SHP77 treated with DMSO at 0.1 percent for 48 hours (cell line): ENCODE data around the gene NVL.
"Not testable (repeated sequence)": the region's sequence is repeated elsewhere in the genome, so short reads cannot be mapped to it uniquely, and the experiment has no call there.

Source experiments
- DNase-seq: peaks from one replicate; lab custom pipeline; 2025; lab: John Stamatoyannopoulos, UW

Gene NVL

DNA sequence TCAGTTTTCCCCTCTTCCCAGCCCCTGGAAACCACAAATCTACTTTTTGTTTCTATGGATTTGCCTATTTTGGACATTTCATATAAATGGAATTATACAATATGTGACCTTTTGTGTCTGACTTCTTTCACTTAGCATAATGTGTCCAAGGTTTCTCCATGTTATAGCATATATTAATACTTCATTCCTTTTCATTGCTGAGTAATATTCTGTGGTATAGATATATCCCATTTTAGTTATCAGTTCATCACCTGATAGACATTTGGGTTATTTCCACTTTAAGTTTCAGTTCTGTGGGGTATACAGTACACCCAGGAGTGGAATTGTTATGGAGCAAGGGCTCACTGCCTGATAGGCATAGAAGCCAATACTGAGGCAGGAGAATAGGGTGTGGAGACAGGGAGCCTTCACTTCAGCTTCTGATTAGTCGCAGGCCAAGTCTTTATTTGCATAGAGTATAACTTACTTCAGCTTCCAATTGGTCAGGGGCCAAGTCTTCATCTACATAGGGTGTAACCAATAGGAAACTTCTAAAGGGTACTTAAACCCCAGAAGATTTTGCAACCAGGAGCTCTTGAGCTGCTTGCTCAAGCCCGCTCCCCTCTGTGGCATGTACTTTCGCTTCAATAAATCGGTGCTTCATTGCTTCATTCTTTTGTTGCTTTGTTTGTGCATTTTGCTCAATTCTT is 8.3 kb upstream of the NVL start:
- no peak for DNase-seq

DNA sequence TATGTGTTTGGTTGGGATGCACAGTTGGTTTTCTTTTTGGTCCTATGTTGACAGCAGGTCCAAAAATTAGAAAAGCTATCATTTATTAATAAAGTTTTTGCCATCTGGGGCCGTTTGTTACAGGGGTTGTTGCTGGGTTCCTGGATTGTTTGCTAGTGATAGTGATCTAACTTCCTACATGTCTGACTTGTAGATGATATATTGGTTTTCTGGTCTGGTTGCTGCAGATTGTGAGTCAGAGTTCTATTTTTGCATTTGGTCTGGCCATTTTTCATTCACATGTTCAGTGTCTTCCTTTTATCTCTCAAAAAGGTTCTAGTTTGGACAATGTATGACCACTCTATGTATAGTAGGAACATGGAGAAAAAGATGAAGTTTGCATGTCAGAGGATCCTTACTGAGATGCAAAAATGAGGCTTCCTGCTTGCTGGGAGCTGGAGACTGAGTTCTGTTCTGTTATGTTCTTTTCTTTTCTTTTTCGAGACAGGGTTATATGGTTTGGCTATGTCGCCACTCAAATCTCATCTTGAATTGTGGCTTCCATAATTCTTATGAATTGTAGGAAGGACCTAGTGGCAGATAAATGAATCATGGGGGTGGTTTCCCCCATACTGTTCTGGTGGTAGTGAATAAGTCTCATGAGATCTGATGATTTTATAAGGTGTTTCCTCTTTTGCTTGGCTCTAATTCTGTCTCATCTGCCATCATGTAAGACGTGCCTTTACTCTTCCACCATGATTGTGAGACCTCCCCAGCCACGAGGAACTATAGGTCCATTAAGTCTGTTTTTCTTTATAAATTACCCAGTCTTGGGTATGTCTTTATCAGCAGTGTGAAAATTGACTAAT is 4.2 kb upstream of the NVL start:
- no peak for DNase-seq

DNA sequence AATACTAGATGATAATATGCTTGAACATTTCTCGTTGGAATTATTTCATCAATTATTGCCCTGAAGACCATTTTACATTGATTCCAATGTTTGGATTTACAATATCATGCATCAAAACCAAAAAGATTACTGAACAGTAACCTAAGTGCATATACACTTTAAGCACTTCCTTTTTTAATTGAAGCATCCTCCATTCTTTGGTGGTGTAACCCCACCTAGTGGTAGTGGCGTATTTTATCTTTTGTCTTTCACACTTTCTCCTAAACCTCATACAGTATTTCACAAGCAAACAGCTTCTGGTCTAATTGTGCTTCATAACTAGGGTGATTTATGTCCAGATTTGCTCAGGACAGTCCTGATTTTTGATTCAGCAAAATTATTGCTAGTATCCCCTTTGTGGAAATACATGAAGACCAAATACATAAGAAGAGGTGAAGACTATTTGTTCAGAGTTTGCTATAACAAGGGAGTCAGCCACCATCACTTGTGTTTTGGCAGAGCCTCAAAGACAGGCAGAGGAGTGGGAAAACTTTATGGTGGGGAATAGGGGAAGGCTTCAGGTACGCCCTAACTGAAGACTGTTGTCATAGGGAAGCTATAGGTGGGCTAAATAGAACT is 3.4 kb upstream of the NVL start:
- DNase-seq = peak; percentile 20

DNA sequence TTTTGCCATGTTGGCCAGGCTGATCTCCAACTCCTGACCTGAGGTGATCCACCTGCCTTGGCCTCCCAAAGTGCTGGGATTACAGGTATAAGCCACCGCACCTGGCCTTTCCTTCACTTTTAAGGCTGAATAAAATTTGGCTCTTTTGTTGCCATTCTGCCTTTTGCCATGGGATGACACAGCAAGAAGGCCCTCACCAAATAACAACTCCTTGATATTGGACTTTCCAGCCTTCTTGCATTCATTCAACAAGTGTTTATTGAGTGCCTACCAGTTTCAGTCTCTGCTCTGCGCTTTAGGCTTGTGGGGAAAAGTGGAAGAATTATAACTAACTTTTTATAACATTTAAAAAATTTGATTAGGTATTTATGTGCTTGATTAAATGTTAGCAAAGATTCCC is 1.9 kb upstream of the NVL start:
- DNase-seq = no peak

DNA sequence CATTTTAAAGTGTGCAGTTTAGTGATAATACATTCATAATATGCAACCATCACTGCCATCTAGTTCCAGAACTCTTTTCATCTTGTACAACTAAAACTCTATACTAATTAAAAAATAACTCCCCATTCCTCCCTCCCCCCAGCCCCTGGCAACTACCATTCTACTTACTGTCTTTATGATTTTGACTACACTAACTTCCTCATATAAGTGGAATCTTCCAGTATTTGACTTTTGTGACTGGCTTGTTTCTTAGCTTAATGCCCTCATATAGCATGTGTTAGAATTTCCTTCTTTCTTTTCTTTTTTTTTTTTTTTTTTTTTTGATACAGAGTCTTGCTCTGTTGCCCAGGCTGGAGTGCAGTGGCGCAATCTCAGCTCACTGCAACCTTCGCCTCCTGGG is 1.4 kb upstream of the NVL start:
- no peak for DNase-seq

DNA sequence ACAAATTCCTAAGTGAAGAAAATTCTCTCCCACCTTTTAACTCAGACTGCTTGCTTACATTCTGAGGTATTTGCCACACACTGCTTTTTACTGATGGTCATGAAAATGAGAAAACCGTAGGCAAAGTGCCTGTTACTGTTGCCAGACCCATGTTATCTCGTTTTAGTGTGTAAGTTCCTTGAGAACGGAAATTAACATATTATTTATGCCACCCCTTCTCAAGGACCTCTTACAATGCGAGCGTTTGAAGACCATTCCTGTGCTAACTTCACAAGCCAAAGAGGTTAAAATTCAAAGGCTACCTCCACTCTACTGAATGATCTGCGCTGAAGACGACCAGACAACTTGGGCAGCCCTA is 509 bp downstream of the NVL start:
- DNase-seq = no peak

DNA sequence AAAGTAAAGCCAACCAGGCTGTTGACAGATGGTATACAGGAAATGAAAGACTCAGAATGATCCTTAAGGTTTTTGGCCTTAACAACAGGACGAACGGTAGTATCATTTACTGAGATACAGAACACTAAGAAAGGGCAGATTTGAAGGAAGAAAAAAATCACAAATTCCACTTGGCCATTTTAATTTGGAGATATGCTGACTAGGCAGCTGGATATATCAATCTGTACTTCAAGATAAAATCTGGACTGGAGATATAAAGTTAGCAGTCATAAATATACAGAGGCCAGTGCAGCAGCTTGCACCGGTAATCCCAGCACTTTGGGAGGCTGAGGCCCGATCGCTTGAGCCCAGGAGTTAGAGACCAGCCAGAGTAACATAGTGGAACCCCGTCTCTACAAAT is 1.3 kb downstream of the NVL start:
- no peak for DNase-seq

DNA sequence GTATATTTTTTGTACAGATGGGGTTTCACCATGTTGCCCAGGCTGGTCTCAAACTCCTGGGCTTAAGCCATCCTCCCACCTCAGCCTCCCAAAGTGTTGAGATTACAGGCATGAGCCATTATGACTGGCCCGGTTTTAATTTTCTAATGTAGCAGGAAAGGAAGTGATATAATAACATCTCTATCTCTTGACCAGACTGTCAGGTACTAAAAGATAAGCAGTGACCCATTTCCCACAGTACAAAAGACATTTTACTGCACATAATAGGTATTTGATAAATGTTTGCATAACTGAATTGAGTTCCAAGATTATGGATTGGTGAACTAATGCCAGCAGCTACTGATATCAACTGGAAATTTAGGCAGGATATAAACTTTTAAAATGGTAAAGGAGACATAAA is 4.0 kb downstream of the NVL start:
- no peak for DNase-seq

DNA sequence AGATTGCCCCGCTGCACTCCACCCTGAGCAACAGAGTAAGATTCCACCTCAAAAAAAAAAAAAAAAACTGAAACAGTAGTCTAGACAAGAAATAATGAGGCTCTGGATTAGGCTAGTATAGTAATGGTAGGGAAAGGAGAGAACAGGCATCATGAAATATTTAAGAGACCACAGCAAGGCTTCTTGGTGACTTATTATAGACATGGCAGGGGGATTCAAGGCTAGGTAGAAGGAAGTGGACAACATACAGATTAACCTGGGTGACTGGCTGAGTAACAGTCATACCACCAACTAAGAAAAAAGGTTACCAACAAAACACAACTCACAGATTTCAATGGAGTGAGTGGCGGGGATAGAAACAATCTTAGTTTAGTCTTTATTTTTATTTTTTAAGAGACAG is 8.3 kb downstream of the NVL start:
- DNase-seq = no peak

DNA sequence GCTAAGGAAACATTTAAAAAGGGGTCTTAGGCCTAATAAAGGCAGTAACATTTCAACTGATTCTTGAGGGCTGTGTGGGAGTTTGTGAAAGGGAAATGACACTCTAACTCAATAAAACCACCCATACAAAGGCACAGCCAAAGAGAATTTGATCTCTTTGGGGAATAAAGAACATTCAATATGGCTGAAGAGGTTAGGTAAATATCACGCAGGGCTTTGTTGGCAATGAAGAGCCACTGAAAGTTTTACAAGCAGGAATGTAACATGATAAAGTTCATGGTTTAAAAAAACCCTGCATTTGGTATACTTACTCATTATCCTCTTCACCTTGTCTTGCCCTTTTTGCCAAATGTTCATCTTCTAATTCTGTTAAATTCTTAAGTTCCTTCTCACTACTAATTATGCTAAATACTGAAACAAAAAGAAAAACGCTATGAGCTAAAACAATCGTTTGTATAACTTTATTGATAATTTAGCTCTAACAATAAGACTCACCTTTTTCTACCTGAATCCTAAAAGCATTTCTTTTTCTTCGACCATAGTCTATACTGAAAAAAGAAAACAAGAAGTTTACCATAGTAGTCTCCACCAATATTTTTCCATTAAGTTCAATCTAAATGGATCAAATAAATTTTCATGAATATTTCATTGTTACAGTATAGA is 12.5 kb downstream of the NVL start:
- peak; percentile 24 for DNase-seq

DNA sequence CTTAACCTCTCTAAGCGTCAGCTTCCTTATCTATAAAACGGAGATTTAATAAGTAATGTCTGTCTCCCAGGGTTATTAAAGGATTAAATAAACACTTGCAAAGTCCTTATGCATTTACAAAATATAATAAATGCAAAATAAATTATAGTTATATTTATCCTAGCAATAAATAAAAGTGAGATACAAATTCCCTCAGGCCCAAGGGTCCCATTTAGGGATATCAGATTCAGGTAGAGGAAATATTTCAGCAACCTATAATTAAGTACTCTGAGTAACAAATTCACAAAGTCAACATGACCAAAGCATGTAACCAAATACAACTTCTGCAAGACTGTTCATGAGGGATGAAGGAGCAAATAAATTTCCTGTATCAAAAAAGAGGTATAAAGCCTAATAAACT is 17.9 kb downstream of the NVL start:
- DNase-seq = no peak

DNA sequence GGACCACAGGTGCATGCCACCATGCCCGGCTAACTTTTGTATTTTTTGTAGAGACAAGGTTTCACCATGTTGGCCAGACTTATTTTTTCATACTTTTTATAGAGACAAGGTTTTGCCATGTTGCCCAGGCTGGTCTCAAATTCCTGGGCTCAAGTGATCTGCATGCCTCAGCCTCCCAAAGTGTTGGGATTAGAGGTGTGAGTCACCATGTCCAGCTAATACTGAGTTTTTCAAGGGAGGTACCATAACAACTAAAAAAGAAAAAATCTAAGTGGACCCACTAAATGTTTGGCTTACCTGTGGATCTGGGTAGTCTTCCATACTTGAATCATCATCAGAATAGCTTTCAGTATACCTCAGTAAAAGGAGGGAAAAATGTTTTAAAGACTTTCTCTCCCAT is 18.5 kb downstream of the NVL start:
- DNase-seq = not testable (repeated sequence)

DNA sequence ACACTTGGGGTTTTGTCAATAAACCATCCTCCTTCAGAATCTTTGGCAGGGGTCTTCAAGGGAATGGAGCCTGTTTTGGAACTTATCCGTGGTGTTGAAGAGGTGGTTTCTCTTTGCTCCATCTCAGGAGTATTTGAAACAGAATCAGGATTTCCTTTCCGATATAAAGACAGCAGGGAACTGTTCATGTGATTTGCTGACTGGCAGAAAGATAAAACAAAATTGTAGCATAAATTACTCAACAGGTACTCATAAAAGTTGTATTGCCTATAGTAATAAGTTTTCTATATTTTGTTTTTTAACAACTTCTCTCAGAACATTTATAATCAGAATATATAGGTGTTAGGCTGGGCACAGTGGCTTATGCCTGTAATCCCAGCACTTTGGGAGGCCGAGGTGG is 21.9 kb downstream of the NVL start:
- no peak for DNase-seq

DNA sequence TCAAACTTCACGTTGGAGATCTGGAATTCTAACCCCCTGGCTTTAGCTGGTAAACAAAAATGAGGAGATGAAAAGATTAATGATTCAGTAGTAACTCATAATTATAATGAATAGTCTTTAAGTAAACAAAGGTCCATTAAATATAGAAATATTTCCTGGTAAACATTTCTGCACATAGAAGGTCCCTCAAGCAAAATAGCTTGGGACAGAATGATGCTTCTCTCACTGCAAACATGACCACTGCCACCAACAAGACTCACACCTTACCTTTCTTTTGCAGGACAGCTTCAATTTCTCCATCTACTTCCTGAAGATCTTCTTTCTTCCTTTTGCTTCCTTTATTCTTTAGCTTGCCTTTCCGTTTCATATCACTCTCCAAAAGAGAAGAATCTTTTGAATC is 25.2 kb downstream of the NVL start:
- no peak for DNase-seq

DNA sequence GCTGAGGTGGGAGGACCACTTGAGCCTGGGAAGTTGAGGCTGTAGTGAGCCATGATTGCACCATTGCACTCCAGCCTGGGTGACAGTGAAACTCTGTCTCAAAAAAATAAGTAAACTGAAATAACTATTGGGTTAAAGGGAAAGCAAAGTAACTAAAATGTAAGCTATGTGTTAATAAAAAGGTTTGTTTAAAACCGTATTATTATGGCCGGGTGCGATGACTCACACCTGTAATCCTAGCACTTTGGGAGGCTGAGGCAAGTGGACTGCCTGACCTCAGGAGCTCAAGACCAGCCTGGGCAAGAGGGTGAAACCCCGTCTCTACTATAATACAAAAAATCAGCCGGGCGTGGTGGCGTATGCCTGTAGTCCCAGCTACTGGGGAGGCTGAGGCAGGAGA is 27.0 kb downstream of the NVL start:
- DNase-seq = no peak

DNA sequence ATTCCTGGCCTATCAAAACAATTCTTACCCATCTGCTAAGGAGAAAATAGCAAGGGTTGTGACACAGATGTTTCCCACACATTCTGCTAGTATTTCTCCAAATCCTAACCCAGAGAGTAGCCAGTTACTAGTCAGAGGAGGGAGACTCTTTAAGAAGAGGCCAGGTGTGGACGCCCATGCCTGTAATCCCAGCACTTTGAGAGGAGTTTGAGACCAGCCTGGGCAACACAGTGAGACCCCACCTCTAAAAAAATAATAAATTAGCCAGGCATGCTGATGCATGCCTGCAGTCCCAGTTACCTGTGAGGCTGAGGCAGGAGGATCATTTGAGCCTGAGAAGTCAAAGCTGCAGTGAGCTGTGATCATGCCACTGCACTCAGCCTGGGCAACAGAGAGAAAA is 28.6 kb downstream of the NVL start:
- DNase-seq = no peak

DNA sequence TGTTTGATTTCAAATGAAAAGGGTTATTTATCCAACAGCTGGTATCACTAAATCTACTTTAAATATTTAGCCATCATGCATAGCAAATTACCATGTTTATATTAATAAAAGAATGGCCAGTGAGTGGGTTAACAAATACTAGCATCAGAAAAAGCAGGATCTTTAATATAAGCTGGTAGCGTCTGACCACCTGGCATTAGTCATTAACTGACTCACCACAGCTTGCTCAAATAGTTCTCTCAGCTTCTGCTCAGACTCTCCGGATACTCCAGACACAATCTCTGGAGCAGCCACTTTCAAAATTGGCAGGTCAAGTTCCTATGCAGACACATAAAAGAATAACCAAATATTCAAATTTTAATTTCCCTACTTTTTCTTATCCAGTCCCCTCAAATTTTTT is 29.6 kb downstream of the NVL start:
- no peak for DNase-seq

DNA sequence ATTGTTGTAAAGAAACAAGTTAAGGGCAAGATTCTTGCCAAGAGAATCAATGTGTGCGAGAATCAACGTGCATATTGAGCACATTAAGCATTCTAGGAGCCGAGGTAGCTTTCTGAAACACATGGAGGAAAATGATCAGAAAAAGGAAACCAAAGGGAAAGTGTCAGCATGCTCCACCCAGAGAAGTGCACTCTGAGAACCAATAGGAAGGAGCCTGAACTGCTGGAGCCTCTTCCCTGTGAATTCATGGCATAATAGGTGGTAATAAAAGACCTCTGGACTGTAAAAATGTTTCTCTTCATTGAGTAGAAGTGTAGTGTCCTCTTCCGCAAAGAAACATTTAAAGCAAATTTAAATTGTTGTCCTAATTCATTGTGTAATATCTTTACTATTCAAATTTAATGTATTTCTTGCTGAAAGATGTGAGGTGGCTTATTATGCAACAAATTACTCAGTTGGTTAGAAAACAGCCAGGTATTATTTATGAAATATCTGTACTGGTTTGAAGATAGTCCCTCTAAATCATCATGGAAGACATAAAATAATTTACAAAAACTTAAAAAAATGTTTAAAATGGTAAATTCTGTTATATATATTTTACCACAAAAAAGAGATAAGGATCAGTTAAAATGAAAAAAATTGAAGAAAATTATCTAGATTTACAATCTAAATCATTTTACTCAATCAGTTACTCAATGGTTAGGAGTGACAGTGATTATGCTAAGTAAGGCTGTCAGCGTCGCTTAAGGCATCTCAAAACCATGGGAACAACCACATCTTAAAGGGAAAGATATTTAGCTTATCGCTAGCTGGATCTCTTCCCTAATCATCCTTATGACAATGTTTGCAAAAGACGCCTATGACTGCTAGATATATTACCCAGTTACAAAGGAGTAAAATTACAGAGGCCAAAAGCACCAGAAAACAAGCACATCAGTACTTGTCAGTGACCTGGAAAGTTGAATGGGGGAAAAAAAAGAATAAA is 31.3 kb downstream of the NVL start:
- no peak for DNase-seq

DNA sequence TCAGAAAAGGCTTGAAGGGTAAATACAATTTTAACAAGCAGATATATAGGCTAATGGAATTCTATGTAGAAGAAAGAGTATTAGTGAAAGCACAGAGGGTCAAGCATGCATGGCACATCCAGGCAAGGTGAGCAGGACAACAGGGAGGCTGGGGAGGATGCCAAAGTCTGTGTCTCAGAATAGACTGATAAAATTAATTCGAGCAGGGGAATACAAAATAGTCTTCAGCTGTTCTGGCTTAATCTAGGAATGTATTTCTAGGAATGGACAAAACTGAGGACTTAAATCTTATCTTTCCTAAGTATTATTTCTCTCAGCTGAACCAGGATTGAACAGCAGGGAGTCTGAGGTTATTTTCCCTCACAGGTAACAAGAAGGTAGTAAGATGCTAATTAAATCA is 35.2 kb downstream of the NVL start:
- no peak for DNase-seq

DNA sequence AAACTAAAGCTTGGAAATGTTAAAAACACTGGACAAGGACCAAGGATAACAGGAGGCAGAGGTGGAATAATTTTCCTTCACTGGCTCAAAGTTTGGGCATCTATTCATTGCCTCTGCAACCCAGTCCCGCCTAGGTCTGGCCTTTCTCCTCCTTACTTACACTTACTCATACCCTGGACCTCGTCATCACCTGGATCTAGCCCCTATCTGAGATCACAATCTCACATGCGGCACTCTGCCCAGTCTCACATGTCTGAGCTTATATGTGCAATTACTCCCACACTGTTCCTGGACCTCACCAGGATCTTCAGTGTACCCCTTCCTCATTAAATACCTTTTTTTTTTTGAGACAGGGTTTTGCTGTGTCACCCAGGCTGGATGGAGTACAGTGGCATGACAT is 37.6 kb downstream of the NVL start:
- DNase-seq = no peak

DNA sequence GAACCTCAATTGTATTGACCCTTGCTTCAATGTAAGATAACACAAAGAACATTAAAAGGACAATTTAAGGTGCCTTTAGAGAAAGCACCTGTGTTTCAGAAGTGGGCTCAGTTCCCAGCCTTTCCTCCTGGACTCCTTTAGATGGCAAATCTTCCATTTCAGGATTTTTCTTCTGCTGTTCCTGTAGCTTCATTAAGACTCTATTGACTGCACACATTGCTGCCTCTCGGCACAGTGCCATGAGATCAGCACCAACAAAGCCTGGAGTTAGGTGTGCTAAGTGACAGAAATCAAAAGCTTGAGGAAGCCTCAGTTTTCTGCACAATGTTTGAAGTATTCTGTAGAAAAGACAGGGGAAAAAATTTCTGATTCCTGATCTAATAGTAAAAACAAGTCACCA is 40.6 kb downstream of the NVL start:
- no peak for DNase-seq

DNA sequence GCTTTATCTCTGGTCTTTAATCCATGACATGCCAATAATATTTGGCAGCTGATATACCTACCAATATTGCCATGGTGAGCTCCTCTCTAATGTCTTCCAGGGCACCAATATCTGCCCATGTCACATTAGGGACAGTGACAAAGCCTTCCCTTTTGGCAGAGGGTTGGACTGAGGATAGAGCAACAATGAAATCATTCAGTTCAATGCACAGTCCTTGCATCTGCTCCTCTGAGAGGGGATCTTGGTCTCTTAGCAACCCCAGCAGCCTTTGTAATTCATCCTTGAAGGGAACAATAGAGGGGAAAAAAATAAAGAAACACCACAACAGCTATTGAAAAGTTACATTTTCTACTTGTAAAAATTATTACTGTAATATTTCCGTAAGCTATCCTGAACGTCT is 42.3 kb downstream of the NVL start:
- DNase-seq = no peak
